Stimulated activated naive CD8-positive, alpha-beta T cell treated with anti-CD3 and anti-CD28 coated beads, Interleukin-15, Interleukin-2, amounts not matched to agents 100 U/mL and 50 U/mL, for 24 hours (primary cell): ENCODE results near the gene SF3B2.
A peak's percentile ranks its signal among the peaks of the same experiment; 100 is the strongest.
"Not testable (repeated sequence)": the region's sequence is repeated elsewhere in the genome, so short reads cannot be mapped to it uniquely, and the experiment has no call there.

Experiments
- ATAC-seq: fragments of 150-1000 bp; cut with Tn5 transposase; one replicate; pipeline ENCODE4 v1.10.0; 2021
- DNase-seq: peaks from one replicate; pipeline ENCODE4 v3.0.0; 2021

SF3B2 gene, protein sequence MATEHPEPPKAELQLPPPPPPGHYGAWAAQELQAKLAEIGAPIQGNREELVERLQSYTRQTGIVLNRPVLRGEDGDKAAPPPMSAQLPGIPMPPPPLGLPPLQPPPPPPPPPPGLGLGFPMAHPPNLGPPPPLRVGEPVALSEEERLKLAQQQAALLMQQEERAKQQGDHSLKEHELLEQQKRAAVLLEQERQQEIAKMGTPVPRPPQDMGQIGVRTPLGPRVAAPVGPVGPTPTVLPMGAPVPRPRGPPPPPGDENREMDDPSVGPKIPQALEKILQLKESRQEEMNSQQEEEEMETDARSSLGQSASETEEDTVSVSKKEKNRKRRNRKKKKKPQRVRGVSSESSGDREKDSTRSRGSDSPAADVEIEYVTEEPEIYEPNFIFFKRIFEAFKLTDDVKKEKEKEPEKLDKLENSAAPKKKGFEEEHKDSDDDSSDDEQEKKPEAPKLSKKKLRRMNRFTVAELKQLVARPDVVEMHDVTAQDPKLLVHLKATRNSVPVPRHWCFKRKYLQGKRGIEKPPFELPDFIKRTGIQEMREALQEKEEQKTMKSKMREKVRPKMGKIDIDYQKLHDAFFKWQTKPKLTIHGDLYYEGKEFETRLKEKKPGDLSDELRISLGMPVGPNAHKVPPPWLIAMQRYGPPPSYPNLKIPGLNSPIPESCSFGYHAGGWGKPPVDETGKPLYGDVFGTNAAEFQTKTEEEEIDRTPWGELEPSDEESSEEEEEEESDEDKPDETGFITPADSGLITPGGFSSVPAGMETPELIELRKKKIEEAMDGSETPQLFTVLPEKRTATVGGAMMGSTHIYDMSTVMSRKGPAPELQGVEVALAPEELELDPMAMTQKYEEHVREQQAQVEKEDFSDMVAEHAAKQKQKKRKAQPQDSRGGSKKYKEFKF

DNA sequence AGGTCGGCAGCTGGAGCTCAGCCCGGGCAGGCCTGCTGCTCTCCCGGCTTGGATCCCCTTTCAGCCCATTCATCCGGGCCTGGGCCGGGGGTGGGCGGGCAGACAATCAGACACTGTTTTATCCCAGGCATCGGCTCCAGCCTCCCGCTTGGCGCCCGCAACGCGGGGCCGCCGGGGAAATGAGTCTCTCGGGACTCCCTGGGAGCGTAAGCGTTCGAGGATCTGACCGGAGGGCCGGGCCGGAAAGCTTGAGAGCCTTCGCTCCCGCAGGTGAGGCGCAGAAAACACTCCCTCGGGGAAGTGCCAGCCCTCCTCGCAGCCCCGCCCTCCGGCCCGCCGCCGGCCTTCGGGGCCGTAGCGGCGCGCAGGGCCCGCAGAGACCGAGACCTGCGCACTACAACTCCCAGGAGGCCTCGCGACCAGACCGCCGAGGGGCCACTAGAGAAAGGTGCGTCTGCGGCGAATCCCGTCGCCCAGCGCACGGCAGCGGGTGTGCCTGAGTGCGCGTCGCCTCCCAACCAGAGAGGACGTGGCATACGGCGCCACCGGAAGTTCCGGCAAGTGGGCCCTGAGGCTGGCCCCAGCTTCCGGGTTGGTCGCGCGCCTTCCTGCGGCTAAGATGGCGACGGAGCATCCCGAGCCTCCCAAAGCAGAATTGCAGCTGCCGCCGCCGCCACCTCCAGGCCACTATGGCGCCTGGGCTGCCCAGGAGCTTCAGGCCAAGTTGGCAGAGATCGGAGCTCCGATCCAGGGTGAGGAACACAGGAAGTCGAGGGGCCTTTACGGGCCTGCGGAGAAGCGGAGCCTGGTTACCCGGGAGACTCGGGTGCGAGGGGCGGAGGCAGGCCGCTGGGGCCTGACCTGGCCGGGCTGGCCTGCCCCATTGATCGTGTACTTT lies at the start of gene SF3B2:
SF3B2 (plus strand) TSS at position 599 of the 898 bp plus-strand sequence; CDS start at position 620, 21 bp downstream.
- ATAC-seq = peak; percentile 99
- DNase-seq = peak; percentile 96

DNA sequence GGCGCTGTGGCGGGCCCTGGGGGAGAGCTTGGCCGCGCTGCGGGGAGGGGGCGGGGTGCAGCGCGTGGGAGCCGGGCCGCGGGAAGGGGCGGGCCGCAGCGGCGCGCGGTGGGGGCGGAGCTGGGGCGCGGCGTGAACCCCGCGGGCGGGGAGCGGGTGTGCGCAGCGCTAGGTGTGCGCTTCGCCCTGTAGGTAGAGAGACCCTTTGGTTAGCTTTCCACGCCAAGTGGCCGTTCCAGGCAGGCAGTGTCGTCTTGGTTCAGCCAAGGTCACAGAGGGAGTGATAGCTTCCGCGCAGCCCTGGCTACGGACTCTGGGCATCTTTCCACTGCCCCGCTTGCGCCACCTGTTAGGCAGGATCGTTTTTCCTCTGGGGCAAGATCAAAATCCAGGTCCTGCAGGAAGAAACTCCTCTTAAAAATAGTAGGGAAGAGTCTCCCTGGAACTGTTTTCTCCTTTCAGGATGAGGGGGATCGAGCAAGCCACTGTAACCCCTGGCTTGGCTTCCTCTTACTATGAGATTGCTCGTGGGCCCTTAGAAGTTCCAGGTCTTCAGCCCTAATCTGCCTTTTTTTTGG lies 49.4 kb upstream of the SF3B2 start:
- no peak for DNase-seq
- ATAC-seq = peak; percentile 70

DNA sequence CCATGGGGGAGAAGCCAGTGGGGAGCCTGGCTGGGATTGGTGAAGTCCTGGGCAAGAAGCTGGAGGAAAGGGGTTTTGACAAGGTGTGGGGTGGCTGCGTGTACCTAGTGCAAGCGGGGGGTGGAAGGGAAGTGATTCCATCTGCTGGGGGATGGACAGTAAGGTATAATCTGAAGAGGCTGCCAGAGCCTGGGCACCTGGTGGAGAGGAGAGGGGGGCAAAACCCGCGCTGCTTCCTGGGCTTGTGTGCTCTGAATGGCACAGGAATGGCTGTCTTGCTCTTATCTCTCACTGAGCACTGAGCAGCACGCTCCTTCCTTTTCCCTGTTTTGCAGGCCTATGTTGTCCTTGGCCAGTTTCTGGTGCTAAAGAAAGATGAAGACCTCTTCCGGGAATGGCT lies 48.9 kb upstream of the SF3B2 start:
- no peak for DNase-seq

DNA sequence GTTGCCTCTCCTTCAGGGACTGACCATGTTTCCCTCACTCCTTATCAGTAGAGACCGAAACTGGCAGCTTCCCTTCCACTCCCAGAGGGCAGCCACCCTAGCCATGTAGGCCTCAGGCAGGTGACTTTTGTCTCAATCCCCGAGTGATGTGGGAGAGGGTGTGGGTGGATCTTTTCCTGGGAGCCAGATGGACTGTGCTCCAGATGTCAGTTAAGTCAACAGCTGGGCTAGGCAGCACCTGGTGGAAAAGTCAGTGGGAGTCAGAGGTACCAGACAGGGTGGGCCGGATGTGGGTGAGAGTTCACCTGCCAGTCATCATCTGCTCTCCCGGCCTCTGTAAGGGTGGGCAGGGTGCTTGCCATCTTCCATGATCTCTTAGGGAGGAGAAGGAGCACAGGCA lies 48.0 kb upstream of the SF3B2 start:
- ATAC-seq = no peak

More for the DNA sequence above, 48.9 kb upstream of the SF3B2 start:
- ATAC-seq = no peak

DNA sequence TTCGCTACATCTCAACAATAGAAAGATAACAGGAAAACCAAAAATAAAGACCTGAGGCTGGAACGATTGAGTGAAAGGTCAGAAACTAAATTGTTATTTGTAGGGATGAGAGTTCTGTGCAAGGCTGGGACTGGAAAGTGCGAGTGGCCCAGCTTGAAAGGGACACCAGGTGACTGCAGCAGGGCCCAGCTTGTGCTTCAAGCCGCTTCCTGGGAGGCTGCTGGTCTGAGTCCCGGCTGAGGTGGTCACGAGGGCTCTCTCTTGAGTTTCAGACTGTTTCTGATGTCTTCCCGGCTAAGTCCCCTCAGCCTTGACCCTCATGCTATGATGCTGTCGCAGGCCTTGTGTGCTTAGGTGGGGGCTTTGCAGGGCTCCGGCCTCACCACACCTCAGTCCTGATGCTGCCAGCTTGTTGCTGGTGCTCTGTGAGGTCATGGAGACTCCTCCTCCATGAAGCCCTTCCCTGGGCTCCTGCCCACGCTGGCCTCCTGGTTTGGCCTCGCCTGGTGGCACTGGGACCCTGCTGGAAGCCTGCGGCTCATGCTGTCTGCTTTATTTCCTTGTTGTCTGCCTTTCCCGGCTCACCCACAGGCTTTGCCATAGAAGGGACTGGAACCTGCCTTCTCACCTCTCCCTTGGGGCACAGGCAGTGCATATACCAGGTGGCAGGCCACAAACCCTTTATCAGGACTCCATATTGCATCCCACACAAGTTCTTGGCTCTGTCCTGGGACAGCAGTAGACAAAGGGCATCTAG lies 45.9 kb upstream of the SF3B2 start:
- no peak for ATAC-seq
- DNase-seq = no peak

More for the DNA sequence above, 48.0 kb upstream of the SF3B2 start:
- no peak for DNase-seq

DNA sequence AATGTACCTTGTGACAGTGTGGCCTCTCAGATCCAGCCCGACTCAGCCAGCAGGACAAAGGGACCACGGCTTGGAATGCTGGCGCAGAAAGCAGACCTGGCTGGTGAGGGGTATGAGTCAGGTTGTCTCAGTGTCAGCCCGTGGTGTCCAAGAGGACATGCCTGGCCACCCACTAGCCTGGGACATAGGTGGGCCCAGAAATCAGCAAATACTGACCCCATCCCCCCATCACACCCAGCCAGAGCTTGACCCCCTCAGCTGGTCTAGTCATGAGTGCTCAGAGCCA lies 45.3 kb upstream of the SF3B2 start:
- ATAC-seq = no peak
- DNase-seq = no peak

DNA sequence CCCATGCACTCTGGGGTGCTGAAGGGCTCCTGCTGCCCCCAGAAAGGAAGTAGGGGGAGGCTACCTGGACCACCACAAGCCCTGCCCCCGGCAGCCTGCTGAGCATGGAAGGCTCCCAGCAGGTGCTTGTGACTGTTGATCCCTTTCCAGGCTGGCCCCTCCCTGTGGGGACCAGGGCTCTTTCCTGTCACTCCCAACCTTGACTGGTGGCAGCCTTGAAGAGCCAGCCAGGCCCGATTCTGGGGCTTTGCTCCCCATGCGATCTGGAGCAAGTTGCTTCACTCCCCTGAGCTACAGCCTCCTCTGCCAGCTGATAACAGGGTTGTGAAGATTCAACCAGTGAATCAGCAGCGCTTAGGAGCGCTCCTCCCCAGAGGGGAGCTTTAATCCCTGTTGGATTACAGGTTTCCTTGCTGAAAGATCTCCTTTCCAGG lies 44.9 kb upstream of the SF3B2 start:
- DNase-seq (no peak), ATAC-seq (no peak)

DNA sequence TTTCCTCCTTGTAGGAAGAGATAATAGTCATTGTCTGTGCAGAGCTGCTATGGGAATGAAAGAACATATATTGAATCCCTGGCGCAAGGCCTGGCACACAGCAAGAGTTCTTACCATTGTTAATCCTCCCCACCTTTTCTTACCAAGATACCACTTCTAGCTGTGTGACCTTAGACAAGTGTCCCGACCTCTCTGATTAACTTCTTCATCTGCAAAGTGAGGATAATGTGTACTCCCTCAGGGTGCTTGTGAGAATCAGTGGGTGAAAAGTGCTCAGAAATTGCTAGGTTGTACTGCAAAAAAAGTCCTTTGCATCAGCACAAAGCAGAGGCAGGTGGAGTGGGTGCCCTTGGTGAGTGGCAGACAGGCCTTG lies 44.1 kb upstream of the SF3B2 start:
- DNase-seq (no peak), ATAC-seq (no peak)

DNA sequence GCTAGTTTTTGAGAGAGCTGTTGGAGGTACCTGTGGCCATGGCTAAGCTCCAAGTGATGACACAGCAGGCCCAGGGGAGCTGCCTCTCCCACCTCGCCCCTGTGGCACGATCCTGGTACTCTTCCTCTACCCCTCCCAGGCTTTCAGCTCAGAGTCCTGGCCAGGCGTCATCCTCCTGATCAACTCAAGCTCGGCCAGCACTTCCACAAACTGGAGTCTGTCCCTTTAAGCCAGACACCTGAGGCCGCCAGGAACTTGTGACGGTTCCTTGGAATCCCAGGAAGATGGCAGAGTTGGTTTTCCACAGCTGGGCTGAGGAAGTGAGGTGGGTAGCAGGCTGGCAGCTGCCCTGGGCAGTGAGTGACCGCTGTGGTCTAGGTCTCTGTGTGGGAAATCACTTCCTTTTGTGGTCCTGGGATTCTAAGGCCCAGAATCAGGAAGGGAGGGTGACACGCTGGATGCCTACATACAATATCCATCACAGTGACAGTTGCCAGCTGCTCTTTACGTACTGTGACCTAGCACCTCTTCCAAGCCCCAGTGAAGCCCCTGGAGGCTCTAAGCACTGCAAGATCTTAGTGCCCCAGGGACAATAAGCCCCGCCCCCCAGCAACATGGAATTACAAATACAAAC lies 43.6 kb upstream of the SF3B2 start:
- ATAC-seq (no peak), DNase-seq (no peak)

DNA sequence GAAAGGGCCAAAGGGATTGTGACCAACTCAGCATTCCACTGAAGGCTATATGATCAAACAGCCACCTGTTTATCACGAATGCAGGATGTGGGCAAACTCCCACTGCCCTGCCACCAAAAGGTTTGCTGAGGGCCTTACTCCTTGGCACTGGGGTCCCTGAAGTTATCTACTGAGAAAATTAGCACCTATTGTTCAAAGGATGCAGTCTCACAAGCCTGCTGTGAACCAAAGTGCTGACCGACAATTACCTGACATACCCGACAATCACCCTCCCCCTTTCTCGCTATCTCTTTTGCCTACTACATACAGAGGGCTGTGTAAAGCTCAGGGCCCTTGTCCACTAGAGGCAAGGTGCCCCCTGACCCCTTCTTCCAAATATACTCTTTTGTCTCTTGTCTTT lies 42.1 kb upstream of the SF3B2 start:
- not testable (repeated sequence) for ATAC-seq, DNase-seq

DNA sequence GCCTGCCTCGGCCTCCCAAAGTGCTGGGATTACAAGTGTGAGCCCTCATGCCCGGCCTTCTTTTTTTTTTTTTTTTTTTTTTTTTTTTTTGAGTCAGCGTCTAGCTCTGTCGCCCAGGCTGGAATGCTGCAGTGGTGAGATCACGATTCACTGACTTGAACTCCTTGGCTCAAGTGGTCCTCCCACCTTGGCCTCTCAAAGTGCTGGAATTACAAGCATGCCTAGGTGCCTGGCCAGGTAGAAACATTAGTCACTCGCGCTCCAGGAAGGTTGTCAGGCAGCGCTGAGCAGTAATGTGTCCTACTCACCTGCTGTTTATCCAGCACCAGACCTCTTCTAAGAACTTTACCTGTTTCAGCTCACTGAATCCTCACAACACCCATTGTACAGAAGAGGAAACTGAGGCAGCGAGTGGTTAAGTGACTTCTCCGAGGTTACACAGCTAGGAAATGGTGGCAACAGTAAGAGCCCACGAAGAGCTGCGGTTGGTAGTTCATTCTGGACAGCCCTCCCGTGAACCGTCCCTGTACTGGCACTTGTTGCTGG lies 40.9 kb upstream of the SF3B2 start:
- ATAC-seq (no peak), DNase-seq (no peak)

DNA sequence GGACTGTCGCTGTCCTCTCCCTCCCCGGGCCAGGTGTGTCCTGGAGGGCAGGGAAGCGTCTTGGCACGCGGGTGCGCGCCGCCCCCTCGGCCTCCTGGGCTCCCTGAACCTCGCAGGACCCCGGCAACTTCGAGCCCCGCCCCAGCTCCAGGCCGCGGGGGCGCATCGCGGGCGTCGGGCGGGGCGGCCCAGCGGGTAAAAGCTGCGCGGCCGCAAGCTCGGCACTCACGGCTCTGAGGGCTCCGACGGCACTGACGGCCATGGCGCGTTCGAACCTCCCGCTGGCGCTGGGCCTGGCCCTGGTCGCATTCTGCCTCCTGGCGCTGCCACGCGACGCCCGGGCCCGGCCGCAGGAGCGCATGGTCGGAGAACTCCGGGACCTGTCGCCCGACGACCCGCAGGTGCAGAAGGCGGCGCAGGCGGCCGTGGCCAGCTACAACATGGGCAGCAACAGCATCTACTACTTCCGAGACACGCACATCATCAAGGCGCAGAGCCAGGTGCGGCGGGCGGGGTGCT lies 40.3 kb upstream of the SF3B2 start, which contains the start of gene CST6:
CST6 (plus strand) TSS at position 224 of the 519 bp plus-strand sequence; CDS start at position 261, 37 bp downstream.
- no peak for ATAC-seq
- no peak for DNase-seq

DNA sequence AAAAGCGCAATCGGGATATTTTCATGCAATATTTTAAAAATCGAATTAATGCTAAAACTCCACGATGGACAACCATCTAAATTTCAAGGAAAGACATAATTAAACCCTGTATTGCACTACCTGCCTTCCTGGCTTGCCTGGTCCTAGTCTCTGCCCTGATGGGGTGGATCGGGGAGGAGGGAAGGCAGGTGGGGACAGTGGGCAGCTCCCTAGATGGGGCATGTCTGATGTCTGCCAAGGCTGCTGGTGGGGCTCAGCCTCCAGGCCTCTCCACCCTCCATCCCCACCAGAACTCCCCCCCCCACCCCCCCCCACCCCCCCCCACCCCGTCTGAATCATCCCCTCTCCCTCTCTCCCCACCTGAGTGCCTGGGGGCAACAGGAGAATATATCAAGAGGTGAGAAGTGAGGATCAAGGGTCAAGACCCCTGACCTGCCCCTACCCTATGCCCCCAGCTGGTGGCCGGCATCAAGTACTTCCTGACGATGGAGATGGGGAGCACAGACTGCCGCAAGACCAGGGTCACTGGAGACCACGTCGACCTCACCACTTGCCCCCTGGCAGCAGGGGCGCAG lies 39.7 kb upstream of the SF3B2 start:
- DNase-seq (no peak), ATAC-seq (no peak)

DNA sequence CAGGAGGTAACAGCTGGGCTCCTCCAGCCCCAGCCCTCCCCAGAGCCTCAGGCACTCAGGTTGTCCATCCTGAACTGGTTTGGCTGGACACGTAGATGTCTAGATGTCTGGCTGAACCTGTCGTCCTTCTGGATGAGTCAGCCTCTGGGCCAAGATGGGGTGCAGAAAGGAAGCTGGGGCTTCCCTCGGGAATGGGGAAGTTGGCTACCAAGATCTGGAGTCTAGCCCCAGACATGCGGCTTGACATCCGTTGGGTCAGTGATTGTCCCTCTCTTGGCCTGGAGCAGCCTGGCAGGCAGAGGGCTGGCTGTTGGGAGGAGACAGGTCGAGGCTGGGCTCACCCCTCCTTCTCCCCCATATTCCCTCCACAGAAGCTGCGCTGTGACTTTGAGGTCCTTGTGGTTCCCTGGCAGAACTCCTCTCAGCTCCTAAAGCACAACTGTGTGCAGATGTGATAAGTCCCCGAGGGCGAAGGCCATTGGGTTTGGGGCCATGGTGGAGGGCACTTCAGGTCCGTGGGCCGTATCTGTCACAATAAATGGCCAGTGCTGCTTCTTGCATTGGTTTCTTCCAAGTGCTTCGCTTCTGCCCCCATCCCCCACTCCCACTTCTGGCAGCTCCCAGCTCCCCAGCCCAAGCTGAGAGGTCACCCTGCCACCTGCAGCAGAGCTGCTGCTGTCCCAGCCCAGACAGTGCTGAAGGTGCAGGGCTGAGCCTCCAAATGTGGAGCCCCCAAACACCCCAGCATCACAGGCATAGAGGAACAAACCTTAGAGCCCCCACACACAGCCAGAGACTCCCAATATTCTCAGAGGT lies 39.0 kb upstream of the SF3B2 start:
- DNase-seq (no peak), ATAC-seq (no peak)

DNA sequence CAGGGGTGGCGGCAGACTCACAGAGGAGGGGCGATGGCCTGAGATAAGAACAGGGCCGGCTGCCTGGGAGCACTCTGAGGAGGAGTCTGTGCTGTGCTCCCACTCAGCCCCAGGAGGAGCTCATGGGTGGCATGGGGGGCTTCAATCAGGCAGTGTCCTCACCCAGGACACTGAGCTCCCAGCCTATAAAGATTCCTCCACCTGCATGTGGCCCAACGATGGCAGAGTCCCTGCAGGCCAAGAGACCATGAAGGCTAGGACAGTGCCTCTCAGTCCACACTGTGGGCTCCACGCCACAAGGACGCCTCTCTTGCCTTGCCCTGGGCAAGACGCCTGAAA lies 38.4 kb upstream of the SF3B2 start:
- DNase-seq (no peak), ATAC-seq (no peak)

DNA sequence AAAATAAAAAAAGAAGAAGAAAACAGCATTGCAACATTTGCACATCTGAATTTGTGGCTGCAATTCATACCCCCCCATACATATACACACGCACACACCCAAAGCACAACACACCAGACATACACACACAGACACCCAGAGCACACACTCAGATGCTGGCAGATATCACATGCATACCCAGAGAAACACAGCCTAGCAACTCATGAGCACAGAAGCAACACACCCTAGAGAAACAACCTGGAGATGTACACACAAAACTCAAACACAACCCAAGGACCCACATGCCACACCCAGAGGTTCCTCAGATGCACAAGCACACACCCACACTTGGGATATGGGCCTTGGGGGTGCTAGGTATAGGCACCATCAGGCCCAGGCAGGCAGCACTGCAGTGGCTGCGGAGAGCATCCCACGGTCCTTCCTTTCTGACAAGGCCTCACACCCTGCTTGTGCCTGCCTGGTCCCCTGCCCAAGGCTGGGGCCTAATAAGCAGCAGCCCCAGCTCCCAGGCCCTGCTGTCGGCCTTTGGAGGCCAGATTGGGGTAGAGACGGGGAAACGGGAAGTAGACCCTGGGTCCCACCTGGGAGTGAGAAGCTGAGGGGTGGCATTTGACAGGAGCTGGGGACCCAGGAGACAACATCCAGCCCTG lies 37.2 kb upstream of the SF3B2 start:
- no peak for DNase-seq
- ATAC-seq = no peak

DNA sequence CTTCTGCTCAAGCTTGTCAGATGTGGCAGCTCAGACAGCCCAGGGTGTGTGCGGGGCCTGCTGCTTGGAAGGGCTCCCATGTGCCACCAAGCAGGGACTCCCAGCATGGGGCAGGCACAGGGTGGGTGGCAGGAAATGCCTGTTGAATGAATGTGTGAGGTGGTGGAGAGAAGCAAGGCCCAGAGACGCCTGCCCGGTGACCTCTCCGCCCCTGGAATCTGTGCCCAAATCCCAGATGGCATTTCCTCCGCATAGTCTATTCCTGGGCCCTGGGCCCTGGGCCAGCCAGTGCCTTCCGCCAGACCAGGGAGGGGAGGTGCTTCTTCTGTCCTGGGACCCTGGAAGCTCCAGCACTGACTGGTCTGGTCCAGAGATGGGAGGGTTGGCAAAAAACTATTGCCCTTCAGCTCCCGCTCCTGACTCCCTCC lies 36.7 kb upstream of the SF3B2 start:
- ATAC-seq = no peak
- no peak for DNase-seq
